NCI-H187 (cell line): ENCODE measurements around the gene STK11IP.

Experiments
- DNase-seq, 2 experiments: peaks; one replicate each; lab custom pipeline; 2025; lab: John Stamatoyannopoulos, UW

The STK11IP gene, protein sequence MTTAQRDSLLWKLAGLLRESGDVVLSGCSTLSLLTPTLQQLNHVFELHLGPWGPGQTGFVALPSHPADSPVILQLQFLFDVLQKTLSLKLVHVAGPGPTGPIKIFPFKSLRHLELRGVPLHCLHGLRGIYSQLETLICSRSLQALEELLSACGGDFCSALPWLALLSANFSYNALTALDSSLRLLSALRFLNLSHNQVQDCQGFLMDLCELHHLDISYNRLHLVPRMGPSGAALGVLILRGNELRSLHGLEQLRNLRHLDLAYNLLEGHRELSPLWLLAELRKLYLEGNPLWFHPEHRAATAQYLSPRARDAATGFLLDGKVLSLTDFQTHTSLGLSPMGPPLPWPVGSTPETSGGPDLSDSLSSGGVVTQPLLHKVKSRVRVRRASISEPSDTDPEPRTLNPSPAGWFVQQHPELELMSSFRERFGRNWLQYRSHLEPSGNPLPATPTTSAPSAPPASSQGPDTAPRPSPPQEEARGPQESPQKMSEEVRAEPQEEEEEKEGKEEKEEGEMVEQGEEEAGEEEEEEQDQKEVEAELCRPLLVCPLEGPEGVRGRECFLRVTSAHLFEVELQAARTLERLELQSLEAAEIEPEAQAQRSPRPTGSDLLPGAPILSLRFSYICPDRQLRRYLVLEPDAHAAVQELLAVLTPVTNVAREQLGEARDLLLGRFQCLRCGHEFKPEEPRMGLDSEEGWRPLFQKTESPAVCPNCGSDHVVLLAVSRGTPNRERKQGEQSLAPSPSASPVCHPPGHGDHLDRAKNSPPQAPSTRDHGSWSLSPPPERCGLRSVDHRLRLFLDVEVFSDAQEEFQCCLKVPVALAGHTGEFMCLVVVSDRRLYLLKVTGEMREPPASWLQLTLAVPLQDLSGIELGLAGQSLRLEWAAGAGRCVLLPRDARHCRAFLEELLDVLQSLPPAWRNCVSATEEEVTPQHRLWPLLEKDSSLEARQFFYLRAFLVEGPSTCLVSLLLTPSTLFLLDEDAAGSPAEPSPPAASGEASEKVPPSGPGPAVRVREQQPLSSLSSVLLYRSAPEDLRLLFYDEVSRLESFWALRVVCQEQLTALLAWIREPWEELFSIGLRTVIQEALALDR

DNA sequence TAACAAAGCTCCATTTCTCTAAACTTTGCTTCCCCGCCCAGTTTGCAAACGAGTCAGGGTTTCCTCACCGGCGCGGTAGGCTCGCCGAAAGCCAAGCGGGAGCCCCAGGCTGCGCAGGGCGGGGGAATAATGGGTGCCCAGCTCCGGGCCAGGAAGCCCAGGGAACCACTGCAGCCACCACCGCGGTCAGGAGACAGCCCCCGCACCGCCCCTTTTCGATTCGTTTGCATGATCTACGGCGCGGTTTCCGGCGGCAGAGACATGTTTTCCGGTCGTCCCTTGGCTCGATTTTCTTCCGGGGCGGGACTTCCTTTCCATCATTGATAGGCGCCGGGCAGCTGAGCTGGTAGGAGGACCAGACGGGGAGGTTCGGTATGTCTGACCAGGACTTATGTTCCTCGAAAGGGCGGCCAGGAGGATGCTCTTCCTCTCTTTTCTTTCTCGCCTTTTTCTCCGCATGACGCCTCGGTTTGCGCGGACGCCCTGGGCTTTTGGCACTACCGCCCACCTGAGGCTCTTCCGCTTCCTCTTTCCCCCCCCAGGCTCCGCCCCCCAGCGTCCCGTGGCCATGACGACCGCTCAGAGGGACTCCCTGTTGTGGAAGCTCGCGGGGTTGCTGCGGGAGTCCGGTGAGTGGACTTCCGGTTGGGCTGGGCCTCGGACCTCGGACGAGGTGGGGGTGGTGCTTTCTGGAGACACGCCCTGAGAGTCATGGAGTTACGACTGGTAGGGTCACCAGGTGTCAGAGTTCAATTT is at the start of gene STK11IP:
Gene STK11IP, plus strand, starts transcription at position 306 of the 756 bp plus-strand sequence. Its CDS starts 263 bp downstream, at position 569.
- DNase-seq = peak; percentile 80 to 86

DNA sequence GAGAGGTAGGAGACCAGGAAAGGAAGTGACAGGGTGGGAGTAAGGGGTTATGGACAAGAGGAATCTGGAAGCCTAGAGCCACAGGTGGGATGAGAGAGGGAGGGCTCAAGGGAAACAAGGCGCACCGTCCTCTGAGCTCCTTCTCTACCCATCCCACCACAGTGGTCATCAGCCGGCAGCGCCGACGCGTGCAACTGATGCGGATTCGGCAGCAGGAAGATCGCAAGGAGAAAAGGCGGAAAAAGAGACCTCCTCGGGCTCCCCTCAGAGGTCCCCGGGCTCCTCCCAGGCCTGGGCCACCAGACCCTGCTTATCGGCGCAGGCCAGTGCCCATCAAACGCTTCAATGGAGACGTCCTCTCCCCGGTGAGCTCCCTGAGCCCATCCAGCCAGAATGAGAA is 48.7 kb upstream of the STK11IP start:
- DNase-seq = no peak

DNA sequence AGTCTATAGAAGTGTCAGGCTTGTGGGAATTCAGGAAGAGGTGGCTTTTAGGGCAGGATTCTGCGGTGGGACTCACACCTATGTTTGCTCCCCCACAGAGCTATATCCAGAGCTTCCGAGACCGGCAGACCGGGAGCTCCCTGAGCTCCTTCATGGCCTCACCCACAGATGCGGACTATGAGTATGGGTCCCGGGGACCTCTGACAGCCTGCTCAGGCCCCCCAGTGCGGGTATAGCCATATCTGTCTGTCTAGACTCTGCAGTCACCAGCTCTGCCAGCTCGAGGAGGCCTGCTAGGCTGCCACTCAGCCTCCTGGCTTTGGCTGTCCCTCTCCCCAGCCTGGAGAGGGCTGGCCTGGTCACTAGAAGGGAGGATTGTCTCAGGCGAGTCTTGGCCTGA is 48.0 kb upstream of the STK11IP start:
- no peak for DNase-seq

DNA sequence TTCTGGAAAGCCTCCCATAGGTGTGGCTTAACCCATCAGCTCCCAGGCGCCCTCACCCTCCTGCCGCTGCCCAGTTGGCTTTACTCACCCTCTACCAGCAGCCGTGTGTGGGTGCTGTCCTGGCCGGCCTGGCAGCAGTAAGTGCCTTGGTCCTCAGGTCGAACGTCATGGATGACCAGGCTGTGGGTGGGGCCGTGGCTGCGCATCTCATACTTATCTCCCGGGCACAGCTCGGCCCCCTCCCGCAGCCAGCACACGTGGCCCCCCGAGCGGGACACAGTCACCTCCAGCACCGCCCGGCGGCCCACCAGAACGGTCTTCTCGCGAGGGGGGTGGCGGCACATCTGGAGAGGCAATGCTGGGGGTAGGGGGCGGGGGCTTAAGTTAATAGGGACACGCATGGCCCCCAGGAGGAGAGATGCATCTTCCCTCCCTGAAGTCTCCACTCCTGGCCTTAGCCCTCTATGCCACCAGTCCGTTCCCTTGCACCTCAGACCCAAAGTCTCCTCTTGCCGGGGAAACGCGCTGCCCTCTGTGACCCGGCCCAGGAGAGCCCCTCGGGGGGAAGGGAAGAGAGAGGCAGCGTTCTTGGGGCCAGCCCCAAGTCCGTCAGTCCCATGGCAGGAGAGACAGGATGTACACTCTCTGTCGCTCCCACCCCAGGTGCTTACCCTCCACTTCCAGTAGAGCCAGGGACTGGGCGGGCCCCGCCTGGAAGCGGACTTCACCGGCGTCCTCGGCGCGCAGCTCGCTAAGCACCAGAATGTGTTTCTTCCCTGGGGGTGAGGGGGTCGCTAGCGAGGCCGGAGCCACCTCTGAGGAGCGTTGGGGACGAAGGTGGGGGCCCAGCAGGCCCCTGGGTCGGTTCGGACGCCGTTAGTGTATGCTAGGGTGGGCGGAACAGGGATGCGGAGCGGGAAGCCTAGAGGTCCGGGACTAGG is 45.9 kb upstream of the STK11IP start:
- DNase-seq = no peak

DNA sequence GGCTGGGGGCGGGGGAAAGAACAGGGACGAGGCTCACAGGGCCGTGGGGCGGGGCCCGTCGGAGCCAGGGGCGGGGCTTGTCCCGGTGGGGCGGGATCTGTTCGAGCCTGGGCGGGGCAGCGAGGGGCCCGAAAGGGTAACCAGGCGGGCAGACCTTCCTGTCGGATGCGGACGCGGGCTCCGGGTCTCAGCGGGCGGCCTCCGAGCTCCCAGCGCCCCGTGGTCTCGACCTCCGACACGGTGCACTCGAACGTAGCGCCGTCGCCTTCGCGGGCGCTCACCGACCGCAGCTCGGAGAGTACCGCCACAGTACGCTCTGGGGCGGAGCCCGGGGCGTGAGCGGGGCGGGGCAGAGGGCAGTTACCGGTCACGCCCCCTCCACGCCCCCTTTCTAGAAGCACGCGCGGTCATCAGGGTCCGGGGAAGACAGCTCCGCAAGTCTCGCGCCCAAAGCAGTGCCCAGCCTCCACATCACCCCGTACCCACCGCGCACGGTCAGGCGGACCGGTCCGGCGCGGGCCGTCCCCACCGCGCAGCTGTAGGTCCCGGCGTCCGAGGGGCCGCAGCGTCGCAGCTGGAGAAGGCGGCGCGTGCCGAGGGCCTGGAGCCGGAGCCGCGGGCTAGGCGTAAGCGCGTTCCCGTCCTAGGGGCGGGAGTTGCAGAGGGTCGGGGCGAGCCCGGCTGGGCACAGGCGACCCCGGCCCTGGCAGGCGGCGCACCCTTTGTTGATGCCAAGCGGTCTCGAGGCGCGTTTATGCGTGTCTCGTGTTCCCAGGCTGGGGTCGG is 45.1 kb upstream of the STK11IP start:
- DNase-seq = peak; percentile 38 to 46

DNA sequence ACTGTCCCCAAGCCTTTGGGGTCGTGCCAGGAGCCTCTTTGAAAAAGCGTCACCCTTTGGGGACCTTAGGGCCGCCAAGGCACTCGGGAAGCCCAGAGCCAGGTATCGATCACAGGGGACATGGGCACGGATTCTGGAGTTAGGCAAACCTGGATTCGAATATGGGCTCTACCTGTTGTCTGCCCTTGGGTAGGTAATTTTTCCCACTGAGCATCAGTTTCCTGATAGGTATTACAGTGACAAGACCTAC is 44.6 kb upstream of the STK11IP start:
- no peak for DNase-seq

DNA sequence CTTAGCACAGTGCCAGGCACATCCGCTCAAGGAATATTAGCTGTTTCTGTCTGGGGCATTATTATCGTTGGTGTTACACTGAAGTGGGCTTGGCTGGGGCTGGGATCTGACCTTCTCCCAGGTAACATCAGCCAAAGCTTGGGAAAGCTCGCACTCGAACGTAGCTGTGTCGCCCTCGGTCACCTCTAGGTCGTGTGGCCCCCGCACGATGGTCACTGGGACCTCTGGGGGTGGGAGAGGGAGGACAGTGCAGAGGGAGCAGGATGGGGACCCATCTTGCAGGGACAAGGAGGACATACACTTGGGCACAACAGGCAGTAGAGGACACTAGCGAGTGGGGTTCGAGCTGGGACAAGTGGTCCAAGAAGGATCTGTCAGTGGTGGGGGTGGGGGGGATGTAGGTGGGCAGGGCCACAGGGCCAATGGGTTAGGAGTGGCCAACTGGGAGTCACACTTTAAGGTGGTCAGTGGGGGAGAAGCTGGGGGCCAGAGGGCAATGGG is 44.1 kb upstream of the STK11IP start:
- DNase-seq = no peak

DNA sequence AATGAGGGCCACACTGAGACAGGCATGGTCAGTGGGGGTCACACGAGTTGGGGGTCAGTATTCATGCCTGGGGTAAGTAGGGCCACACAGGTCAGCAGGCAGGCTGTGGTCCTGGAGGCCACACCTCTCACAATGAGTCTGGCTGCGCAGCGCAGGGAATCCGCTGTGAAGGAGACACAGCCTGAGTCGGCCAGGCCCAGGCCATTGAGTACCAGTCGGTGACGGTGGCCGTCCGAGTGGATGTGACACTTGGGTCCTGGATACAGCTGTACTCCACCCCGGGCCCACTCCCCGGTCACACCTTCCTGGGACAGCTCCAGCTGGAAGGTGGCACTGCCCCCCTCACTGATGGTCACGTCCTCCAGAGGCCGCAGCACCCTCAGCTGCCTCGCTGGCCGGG is 43.3 kb upstream of the STK11IP start:
- DNase-seq = no peak

DNA sequence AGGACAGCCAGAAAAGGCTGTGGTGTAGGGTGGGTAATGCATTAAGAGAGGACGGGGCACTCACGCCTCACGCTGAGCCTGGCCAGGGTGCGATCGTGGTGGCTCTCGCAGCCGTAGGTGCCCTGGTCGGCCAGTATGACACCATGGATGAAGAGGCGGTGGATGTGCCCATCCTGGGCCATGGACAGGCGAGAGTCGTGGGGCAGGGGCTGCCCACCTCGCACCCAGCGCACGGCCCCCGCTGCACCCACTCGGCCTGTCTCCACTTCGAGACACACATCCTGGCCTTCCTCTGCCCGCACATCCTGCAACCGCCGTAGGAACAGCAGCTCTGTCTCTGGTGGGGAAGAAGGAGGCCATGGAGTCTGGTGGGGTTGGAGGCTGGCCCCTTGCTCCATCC is 41.7 kb upstream of the STK11IP start:
- DNase-seq = no peak

DNA sequence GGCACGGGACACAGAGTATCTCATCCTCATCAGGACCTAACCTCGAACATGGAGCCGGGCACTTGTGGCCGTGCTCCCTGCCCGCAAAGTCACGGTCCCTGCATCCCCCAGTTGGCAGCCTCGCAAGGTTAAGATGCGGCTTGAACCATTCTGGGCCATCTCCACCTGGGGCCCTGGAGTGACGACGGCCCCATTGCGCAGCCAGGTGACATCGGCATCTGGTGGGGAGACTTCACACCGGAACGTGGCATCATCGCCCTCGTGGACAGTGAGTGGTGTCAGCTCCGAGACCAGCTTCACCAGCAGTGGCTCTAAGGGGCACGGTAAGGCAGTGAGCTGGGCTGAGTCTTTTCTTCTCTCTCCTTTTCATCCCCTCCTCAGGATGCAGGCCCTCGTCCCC is 41.2 kb upstream of the STK11IP start:
- DNase-seq = no peak

DNA sequence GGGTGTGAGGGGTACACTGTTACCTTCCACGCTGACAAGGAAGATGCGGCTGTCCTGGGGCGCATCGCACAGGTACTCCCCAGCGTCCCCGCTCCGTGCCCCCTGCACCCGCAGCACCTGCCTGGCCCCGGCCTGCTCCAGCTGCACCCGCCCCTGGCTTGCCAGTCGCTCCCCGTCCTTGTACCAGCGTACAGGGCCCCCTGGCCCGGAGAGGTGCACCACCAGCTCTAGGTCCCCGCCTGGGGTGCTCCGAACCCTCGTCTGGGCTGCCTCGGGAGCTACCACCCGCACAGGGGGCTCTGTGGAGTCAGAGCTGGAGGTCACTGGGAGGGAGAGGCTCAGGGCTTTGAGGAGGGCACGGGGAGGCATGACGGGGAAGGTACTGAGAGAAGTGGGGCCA is 40.3 kb upstream of the STK11IP start:
- no peak for DNase-seq

DNA sequence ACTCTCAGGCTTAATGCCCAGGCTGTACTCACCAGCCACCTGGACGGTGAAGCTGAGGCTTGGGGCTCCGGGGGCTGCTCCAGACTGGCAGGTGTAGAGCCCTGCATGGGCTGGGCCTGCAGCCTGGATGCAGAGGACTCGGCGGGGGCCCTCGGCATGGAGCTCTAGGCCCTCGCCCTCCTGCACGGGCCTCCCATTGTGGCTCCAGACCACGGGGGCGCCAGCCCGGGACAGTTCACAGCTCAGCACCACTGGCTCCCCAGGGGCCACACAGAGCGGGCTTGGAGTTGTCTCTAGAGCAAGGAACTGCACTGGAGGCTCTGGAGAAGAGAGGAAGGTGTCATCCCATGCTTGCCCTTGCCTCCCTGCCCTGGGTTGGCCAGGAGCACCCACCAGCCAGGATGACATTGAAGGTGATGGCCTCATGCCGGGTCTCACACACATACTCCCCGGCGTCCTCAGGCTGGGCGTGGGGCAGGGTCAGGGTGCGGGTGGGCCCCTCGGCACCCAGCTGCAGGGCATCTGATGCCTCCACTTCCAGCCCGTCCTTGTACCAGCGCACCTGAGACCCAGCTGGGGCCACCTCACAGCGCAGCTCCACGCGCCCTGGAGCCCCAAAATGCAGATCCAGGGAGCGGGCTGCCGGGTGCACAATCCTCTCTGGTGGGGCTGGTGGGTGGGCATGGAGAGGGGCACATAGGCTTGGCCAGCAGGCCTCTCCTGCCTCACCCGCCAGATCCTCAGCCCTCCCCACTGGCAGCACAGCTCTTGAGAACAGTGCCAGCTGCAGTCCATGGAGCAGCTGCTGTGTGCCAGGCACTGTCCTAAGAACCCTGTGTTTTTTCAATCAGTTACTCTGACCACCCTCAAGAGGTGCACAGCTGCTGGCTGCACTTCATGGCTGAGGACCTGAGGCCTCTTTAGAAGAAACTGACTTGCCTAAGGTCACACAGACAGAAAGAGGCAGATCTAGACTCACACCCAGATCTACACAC is 39.6 kb upstream of the STK11IP start:
- DNase-seq = no peak

DNA sequence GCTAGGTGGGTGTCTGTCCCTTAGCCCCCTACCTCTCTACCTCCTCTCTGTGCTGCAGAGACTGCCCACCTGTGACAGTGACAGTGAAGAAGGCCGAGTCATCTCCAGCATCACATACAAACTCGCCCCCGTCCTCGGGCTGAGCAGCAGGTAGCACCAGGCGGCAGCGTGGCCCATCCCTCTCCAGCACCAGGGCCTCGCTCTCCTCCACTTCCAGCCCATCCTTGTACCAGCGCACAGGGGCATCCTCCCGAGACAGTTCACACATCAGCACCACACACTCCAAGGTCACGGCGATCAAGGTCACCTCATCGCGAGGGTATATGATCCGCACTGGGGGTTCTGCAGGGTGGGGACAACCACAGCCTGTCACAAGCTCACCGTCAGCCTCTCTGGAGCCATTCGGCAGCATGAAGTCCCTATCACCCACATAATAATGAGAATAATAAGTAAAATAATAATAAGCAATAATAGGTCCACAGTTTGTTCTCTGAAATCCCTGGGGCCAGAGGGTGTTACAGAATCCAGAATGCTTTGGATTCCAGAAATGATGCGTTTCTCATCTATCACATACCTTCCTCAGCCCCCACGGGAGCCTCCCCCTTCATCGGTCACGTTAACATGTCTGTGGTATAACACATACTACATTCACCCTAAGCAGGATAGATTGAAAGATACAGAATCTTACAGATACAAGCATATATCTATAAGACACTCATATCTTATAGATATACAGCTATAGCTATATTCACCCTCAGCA is 38.3 kb upstream of the STK11IP start:
- DNase-seq = no peak

DNA sequence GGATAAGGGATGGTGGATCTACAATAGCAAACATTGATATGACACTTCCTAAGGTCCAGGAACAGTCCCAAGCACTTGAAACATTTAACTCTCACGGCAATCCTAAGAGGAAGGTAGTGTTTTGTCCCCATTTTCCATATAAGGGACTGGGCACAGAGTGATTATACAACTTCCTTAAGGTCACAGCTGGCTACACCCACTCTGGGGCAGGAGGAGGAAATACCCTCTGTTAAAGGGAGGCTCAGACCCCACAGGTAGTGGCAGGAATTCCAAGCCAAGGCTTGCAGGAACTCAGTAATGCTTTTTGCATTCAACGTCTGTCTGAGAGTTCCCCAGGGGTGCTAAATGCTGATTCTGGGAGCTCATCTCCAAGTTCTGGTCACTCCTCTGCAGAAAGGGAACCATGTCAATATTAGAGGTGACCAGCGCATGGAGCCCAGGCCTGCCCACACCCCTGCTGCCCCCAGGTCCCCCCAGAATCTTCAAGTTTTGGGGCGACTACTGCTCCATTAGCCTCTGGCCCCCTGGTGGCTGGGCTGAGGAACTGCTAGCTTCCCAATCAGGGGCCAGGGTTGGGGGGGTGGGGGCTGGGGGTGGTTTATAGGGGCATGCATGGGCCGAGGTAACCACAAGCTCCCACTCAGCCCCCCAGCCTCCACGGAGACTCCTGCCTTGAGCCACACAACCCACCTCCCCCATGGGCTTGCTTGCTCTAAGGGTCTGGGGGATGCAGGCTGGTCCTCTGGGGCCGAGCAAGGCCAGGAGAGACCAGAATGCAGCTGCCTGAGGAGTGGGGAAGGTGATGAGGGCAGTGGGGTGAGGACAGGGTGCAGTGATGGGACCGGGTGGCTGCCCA is 37.4 kb upstream of the STK11IP start:
- no peak for DNase-seq

DNA sequence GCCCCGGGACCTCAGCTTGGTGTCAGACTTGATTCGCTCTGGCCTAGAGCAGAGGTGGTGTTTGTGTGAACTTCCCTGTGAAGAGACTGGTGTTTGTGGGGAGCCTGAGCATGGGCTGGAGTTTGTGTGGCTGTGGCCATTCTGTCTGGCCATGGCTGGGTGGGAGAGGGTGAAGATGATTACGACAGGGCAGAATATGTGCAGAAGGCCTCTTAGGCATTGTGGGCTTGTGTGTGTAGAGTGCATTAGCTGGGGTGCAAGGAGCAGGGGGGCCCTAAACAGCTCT is 36.8 kb upstream of the STK11IP start:
- no peak for DNase-seq

DNA sequence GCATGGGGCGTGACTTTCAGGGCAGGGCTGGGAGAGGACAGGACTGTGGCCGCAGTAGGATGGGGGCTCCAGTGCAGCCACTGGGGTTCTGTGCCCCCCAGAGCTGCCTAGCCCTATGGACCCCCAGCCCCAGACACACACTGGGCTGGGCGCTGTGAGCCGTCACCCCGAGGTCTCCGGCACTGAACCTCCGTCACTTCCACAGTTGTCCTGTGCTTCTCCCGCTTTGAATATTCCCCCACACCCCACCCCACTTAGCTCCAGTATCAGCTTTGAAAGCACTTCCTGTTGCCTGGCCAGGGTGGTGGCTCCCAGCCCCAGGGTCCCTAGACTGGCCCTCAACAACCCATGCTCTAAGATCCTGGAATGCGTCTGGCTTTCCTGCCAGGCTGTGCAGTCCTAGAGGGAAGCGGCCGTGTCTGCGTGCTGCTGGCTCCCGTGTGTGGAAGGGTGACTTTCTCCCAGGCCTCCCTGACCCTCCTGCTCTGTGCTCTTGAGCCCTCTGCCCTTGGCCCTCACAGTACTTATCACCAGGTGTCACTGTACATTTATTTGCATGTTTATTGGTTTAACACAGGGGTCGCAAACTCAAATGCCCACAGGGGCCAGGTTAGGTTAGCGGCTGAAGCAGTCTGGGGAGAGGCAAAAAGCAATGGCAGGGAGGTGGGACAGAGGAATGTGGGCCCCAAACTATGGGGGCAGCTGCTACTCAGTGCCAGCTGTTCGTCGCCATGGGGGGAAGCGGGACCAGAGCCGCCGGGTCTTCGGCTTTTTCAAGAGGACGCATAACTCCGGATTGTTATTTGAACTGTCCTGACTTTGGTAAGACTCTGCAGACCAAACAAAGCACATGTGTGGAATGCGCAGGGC is 36.2 kb upstream of the STK11IP start:
- DNase-seq = no peak
